Esophagus squamous epithelium (tissue), 5 donors: ENCODE measurements around the gene MMS22L. TPM values are rescaled to one million over a fixed set of nuclear protein-coding genes. Genes with fewer than 3 reads are reported as not detected.

Experiments
- DNase-seq: peaks from one replicate; lab custom pipeline; 2025; lab: John Stamatoyannopoulos, UW
- H3K27ac ChIP-seq, 4 donors: fragments of 200-600 bp; sonication (generic); one replicate each; pipeline ENCODE4 v1.5.1; 2016 to 2019; ENCODE audit warnings: mild to moderate bottlenecking in 1 of 4
- H3K27me3 ChIP-seq, 4 donors: fragments of 200-600 bp; sonication (generic); 1 replicate in 3 of 4; 2 replicates in 1 of 4; pipeline versions ENCODE4 v1.5.1 to v1.6.0; 2017 to 2021; ENCODE audit warnings: antibody characterized with exemption in 1 of 4
- H3K36me3 ChIP-seq, 3 donors: fragments of 200-600 bp; sonication (generic); one replicate each; pipeline ENCODE4 v1.5.1; 2016 to 2019
- H3K4me1 ChIP-seq, 3 donors: fragments of 200-600 bp; sonication (generic); one replicate each; pipeline ENCODE4 v1.5.1; 2017 to 2019
- H3K4me3 ChIP-seq, 4 donors: fragments of 200-600 bp; sonication (generic); 1 replicate in 3 of 4; 2 replicates in 1 of 4; pipeline ENCODE4 v1.5.1; 2016 to 2019; ENCODE audit warnings: mild to moderate bottlenecking in 2 of 4, moderate library complexity in 1 of 4
- H3K9me3 ChIP-seq, 3 donors: fragments of 200-600 bp; sonication (generic); one replicate each; pipeline ENCODE4 v1.5.1; 2016 to 2019
- CTCF ChIP-seq, 6 experiments: fragments of 450-650 bp in 4 of 6; fragments of 200-600 bp in 2 of 6; sonication (generic) in 2 of 6; IDR thresholded peaks; one replicate each; pipeline ENCODE4 v1.5.1; 2016 to 2019; ENCODE audit warnings: antibody characterized with exemption in 6 of 6, mild to moderate bottlenecking in 4 of 6, moderate library complexity in 4 of 6
- POLR2A ChIP-seq, 4 donors: fragments of 450-650 bp; IDR thresholded peaks; one replicate each; pipeline ENCODE4 v1.6.1; 2017; ENCODE audit warnings: antibody characterized with exemption in 4 of 4, mild to moderate bottlenecking in 4 of 4, moderate library complexity in 3 of 4
- WGBS, 2 donors: methylation state at CpG; one replicate each; pipeline ENCODE4 v1.1.5; 2018; 5-methylcytosine and 5-hydroxymethylcytosine counted together
- intact Hi-C: fragments of 100-400 bp; cut with DNase I; formaldehyde crosslinking; loops from one replicate; pipeline ENCODE4 v1.15.0; 2022
- total RNA-seq, 4 donors: library from RNA; depleted of rRNA; stranded (reverse); fragments of >200 nt; gene quantifications; one replicate each; pipeline ENCODE4 v1.1.0, GENCODE V29; 2016
- donor health status: DM: yes; HTN: yes; CAD: no.

MMS22L gene
- total RNA-seq, 4 donors from 2014 or later = 7.4 to 14.2 (median 9.7) TPM

GRCh38 chr6:97154015-97154414 lies 129.0 kb downstream of the MMS22L start:
- no peak overlapping the region for H3K4me3 ChIP-seq

DNA sequence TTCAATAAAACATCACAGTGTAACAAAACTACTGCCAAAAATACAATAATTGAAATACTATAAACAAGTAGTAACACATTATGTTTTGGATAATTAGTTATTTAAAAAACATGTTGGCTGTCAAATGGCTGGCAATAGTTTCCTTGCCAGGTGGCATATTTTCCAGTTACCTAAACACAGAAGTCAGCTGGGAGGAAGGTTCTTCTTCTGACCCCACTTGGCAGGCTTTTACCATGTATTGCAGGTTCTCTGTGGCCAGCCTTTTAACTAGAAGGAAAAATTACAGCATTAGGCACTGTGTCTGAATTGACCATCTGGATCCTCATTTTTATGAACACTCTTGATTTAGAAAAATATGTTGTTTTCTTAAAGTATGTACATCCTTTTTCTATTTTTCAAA lies 131.4 kb downstream of the MMS22L start:
- Histone ChIP-seq H3K36me3 (peaks cover 0 to 11% (median 0%) of the 10 kb centered on the region in 3 donors), H3K27me3 (no peaks in the 10 kb centered on the region), H3K4me3 (no peak overlapping the region), H3K4me1 (peaks cover 0 to 24% (median 0%) of the 10 kb centered on the region in 3 donors), H3K27ac (no peak overlapping the region), H3K9me3 (no peaks in the 10 kb centered on the region)
- no peak for TF ChIP-seq POLR2A (IDR thresholded peaks at IDR 0.05)
- TF ChIP-seq CTCF (IDR thresholded peaks at IDR 0.05) = no peak
- no peak for DNase-seq
- intact Hi-C loops = no loop called here

More at GRCh38 chr6:97154015-97154414, 129.0 kb downstream of the MMS22L start:
- Histone ChIP-seq H3K9me3 (no peaks in the 10 kb centered on the region), H3K27me3 (no peaks in the 10 kb centered on the region), H3K4me1 (peaks cover 0 to 21% (median 0%) of the 10 kb centered on the region in 3 donors), H3K27ac (no peak overlapping the region), H3K36me3 (peaks cover 0 to 7% (median 0%) of the 10 kb centered on the region in 3 donors)
- 72 to 93% methylated on average over 3 of the region's 3 CpGs for WGBS, 2 donors
- DNase-seq = no peak
- TF ChIP-seq POLR2A (IDR thresholded peaks at IDR 0.05) = no peak
- TF ChIP-seq CTCF (IDR thresholded peaks at IDR 0.05) = no peak
- intact Hi-C loops = no loop called here

DNA sequence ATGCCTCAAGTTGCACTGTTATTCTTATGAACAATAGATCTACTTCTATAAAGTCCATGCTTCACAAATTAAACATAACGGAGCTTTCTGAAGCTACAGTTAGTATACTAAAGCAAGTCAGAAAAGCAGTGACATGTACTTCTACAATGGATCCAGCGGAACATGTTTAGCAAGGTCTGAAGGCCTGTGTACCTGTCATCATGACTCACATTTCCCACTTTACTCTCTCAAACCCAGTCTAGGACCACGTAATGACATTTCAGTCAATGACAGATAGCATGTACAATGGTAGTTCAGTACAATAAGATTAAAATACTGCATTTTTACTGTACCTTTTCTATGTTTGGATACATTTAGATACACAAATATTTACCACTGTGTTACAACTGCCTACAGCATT lies 132.1 kb downstream of the MMS22L start:
- H3K9me3 ChIP-seq = no peaks in the 10 kb centered on the region
- TF ChIP-seq POLR2A (IDR thresholded peaks at IDR 0.05) = no peak
- TF ChIP-seq CTCF (IDR thresholded peaks at IDR 0.05) = no peak
- WGBS, 2 donors = 63 to 67% methylated on average over 3 of the region's 3 CpGs
- H3K36me3 ChIP-seq = peaks cover 0 to 11% (median 0%) of the 10 kb centered on the region in 3 donors
- DNase-seq = no peak
- H3K4me1 ChIP-seq = peaks cover 0 to 30% (median 0%) of the 10 kb centered on the region in 3 donors
- intact Hi-C loops = no loop called here
- H3K4me3 ChIP-seq = no peak overlapping the region
- H3K27me3 ChIP-seq = no peaks in the 10 kb centered on the region
- H3K27ac ChIP-seq = no peak overlapping the region

DNA sequence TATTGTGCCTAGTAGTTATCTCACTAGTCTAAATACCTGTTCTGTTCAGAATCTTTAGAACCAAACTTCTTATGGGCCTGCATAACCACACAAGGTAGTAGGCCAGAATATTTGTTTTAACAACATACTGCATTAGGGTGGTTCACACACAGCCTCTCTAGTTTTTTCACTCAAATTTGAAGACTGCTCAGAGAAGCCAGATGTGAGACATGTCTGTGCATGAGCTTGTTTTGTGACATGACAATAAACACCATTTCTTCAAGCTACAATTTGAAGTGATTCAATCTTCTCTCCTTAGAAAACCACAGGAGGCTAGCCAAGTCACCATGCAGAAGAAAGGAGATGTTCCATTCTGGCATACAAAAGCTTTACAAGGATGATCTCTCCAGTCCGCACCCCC lies 135.6 kb downstream of the MMS22L start:
- WGBS, 2 donors = 78 to 100% methylated on average over 1 of the region's 1 CpG
- Histone ChIP-seq H3K27me3 (no peaks in the 10 kb centered on the region), H3K27ac (no peak overlapping the region), H3K4me3 (no peak overlapping the region), H3K9me3 (no peaks in the 10 kb centered on the region), H3K4me1 (peaks cover 0 to 34% (median 0%) of the 10 kb centered on the region in 3 donors), H3K36me3 (peaks cover 0 to 11% (median 0%) of the 10 kb centered on the region in 3 donors)
- intact Hi-C loops = no loop called here
- TF ChIP-seq POLR2A (IDR thresholded peaks at IDR 0.05) (no peak), CTCF (IDR thresholded peaks at IDR 0.05) (no peak)
- no peak for DNase-seq

GRCh38 chr6:97145691-97146090 lies 137.3 kb downstream of the MMS22L start:
- Histone ChIP-seq H3K9me3 (no peaks in the 10 kb centered on the region), H3K4me3 (no peak overlapping the region), H3K36me3 (peaks cover 0 to 11% (median 0%) of the 10 kb centered on the region in 3 donors), H3K27ac (no peak overlapping the region), H3K27me3 (no peaks in the 10 kb centered on the region), H3K4me1 (peaks cover 0 to 23% (median 0%) of the 10 kb centered on the region in 3 donors)
- DNase-seq = no peak
- WGBS, 2 donors = 79 to 94% methylated on average over 1 of the region's 1 CpG
- TF ChIP-seq POLR2A (IDR thresholded peaks at IDR 0.05) (no peak), CTCF (IDR thresholded peaks at IDR 0.05) (no peak)
- intact Hi-C loops = no loop called here
